PC-3 (cell line): ENCODE data around the gene PDZD2. TPM values are rescaled to one million over a fixed set of nuclear protein-coding genes. Genes with fewer than 3 reads are reported as not detected.

Source experiments
- ATAC-seq: fragments of 200-7000 bp; cut with Tn5 transposase; 2 replicates; pipeline ENCODE4 v1.9.1; 2020; ENCODE audit warnings: mild to moderate bottlenecking, moderate library complexity
- BruUV-seq: library from RNA; stranded (reverse); fragments of 400-500 nt; replicated peaks from 2 replicates; lab custom pipeline; 2021; lab: Mats Ljungman, UMichigan
- CTCF ChIA-PET: fragments of 300-600 bp; sonication (Branson Sonifier 250); formaldehyde crosslinking; loops from one replicate; lab custom pipeline; 2022; ENCODE audit warnings: antibody characterized with exemption; lab: Charles Lee
- POLR2A ChIA-PET: fragments of 300-600 bp; sonication (Branson Sonifier 250); formaldehyde crosslinking; loops from one replicate; lab custom pipeline; 2022; ENCODE audit warnings: antibody characterized with exemption; ENCODE audit not compliant: unreplicated experiment; lab: Charles Lee
- DNase-seq: peaks from one replicate; pipeline ENCODE4 v3.0.0-alpha.2; 2015
- H2AFZ ChIP-seq: fragments of 300-600 bp; sonication (generic); 2 replicates; pipeline ENCODE4 v1.6.0; 2016; ENCODE audit warnings: antibody characterized with exemption, low read length
- H3F3A ChIP-seq: fragments of 300-600 bp; sonication (generic); one replicate; pipeline ENCODE4 v1.6.0; 2017; ENCODE audit warnings: antibody characterized with exemption, low read length, control low read depth, mild to moderate bottlenecking; ENCODE audit not compliant: unreplicated experiment
- H3K27ac ChIP-seq: fragments of 300-600 bp; sonication (generic); 2 replicates; pipeline ENCODE4 v1.5.1; 2016; ENCODE audit warnings: mild to moderate bottlenecking, low read length
- H3K27me3 ChIP-seq: fragments of 300-600 bp; sonication (generic); 2 replicates; pipeline ENCODE4 v1.6.1; 2016; ENCODE audit warnings: low read length, mixed read lengths
- H3K36me3 ChIP-seq: fragments of 300-600 bp; sonication (generic); 2 replicates; pipeline ENCODE4 v1.6.1; 2016; ENCODE audit warnings: low read depth, mixed run types, low read length, mixed read lengths
- H3K4me1 ChIP-seq: fragments of 300-600 bp; sonication (generic); 2 replicates; pipeline ENCODE4 v1.5.1; 2016; ENCODE audit warnings: low read length; ENCODE audit not compliant: insufficient read depth
- H3K4me2 ChIP-seq: fragments of 300-600 bp; sonication (generic); 2 replicates; pipeline ENCODE4 v1.6.0; 2016; ENCODE audit warnings: low read length
- H3K4me3 ChIP-seq: fragments of 300-600 bp; sonication (generic); 2 replicates; pipeline ENCODE4 v1.5.1; 2016; ENCODE audit warnings: mild to moderate bottlenecking, low read length, mixed read lengths
- H3K79me2 ChIP-seq: fragments of 300-600 bp; sonication (generic); 2 replicates; pipeline ENCODE4 v1.6.1; 2017; ENCODE audit warnings: low read length, mixed read lengths
- H3K9ac ChIP-seq: fragments of 300-600 bp; sonication (generic); 2 replicates; pipeline ENCODE4 v1.6.0; 2016; ENCODE audit warnings: mild to moderate bottlenecking, low read length
- H3K9me2 ChIP-seq: fragments of 300-600 bp; sonication (generic); replicated peaks from 2 replicates; pipeline ENCODE4 v1.6.1; 2016; ENCODE audit warnings: mixed run types, low read length, mixed read lengths
- H3K9me3 ChIP-seq: fragments of 300-600 bp; sonication (generic); 2 replicates; pipeline ENCODE4 v1.6.1; 2016; ENCODE audit warnings: low read length, mixed read lengths
- H4K20me1 ChIP-seq: fragments of 300-600 bp; sonication (generic); 2 replicates; pipeline ENCODE4 v1.6.1; 2016; ENCODE audit warnings: low read length, mixed read lengths
- EZH2 ChIP-seq: fragments of 300-600 bp; sonication (generic); IDR thresholded peaks from one replicate; pipeline ENCODE4 v1.6.1; 2017; ENCODE audit warnings: antibody characterized with exemption, mild to moderate bottlenecking, low read length; ENCODE audit not compliant: unreplicated experiment
- EZH2phosphoT487 ChIP-seq: fragments of 300-600 bp; sonication (generic); IDR thresholded peaks from 2 replicates; pipeline ENCODE4 v1.6.1; 2018; ENCODE audit warnings: mild to moderate bottlenecking, antibody characterized with exemption, low read length, borderline replicate concordance
- intact Hi-C: fragments of 100-400 bp; cut with micrococcal nuclease; formaldehyde crosslinking; loops from 2 replicates; pipeline ENCODE4 v1.9.0; 2023
- total RNA-seq: library from RNA; depleted of rRNA; stranded (reverse); fragments of >200 nt; gene quantifications from 2 replicates; pipeline ENCODE4 v1.2.3, GENCODE V29; 2014
- TF ChIP-seq, protein P1 (sequence below): fragments of 300-600 bp; sonication (generic); conservative IDR thresholded peaks from 2 replicates; pipeline ENCODE4 v1.5.1; 2017; ENCODE audit warnings: antibody characterized with exemption, low read depth, mild to moderate bottlenecking, low read length

PDZD2 gene
- total RNA-seq, 1 experiment from 2014 or later = 2.0 TPM

GRCh38 chr5:32131604-32132003, 492.7 kb downstream of the PDZD2 start:
- Histone ChIP-seq H3K9me3 (no peaks in the 10 kb centered on the region), H3K27me3 (no peaks in the 10 kb centered on the region), H3K9ac (no peak overlapping the region), H3K4me2 (no peak overlapping the region), H3K36me3 (peaks cover 19% of the 10 kb centered on the region), H3F3A (no peaks in the 10 kb centered on the region), H3K4me1 (no peaks in the 10 kb centered on the region), H2AFZ (no peak overlapping the region), H3K9me2 (no peaks in the 10 kb centered on the region), H3K4me3 (no peak overlapping the region), H3K27ac (no peak overlapping the region), H3K79me2 (peaks cover 17% of the 10 kb centered on the region), H4K20me1 (0 out of 2 replicates have a peak, but pooled peaks cover 5% of the 10 kb centered on the region)
- TF ChIP-seq, protein P1, sequence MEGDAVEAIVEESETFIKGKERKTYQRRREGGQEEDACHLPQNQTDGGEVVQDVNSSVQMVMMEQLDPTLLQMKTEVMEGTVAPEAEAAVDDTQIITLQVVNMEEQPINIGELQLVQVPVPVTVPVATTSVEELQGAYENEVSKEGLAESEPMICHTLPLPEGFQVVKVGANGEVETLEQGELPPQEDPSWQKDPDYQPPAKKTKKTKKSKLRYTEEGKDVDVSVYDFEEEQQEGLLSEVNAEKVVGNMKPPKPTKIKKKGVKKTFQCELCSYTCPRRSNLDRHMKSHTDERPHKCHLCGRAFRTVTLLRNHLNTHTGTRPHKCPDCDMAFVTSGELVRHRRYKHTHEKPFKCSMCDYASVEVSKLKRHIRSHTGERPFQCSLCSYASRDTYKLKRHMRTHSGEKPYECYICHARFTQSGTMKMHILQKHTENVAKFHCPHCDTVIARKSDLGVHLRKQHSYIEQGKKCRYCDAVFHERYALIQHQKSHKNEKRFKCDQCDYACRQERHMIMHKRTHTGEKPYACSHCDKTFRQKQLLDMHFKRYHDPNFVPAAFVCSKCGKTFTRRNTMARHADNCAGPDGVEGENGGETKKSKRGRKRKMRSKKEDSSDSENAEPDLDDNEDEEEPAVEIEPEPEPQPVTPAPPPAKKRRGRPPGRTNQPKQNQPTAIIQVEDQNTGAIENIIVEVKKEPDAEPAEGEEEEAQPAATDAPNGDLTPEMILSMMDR = no peak
- TF ChIP-seq EZH2 (no peak), EZH2phosphoT487 (no peak)
- intact Hi-C loops = loop anchor here (5.0 kb wide), 1 partner anchor 41 kb away; the partner anchor contains the start of gene GOLPH3
- CTCF ChIA-PET = interaction anchor here (0.5 kb wide), 1 partner anchor 39 kb away, joined by 7 read pairs; no protein-coding TSS in a partner anchor
- ATAC-seq (no peak), DNase-seq (no peak)
- no TSS peak for BruUV-seq
- POLR2A ChIA-PET = no interaction called here

- Histone ChIP-seq H3K4me2 (no peak overlapping the region), H3K9ac (no peak overlapping the region), H3F3A (no peaks in the 10 kb centered on the region), H3K9me3 (no peaks in the 10 kb centered on the region), H2AFZ (no peak overlapping the region), H3K79me2 (peaks cover 13% of the 10 kb centered on the region), H3K36me3 (peaks cover 16% of the 10 kb centered on the region), H3K27me3 (no peaks in the 10 kb centered on the region), H3K9me2 (no peaks in the 10 kb centered on the region), H3K27ac (no peak overlapping the region), H3K4me3 (no peak overlapping the region), H4K20me1 (0 out of 2 replicates have a peak, but pooled peaks cover 2% of the 10 kb centered on the region), H3K4me1 (no peaks in the 10 kb centered on the region)
- no peak for ATAC-seq
- no peak for DNase-seq
- intact Hi-C loops = loop anchor here (5.0 kb wide), 1 partner anchor 40 kb away; the partner anchor contains the start of gene GOLPH3
- ChIA-PET POLR2A (no interaction called here), CTCF (no interaction called here)
- BruUV-seq = no TSS peak
- TF ChIP-seq EZH2phosphoT487 = no peak
- TF ChIP-seq, protein P1 = no peak
- TF ChIP-seq EZH2 = no peak
Observed at GRCh38 chr5:32132757-32133156, 493.8 kb downstream of the PDZD2 start.

DNA sequence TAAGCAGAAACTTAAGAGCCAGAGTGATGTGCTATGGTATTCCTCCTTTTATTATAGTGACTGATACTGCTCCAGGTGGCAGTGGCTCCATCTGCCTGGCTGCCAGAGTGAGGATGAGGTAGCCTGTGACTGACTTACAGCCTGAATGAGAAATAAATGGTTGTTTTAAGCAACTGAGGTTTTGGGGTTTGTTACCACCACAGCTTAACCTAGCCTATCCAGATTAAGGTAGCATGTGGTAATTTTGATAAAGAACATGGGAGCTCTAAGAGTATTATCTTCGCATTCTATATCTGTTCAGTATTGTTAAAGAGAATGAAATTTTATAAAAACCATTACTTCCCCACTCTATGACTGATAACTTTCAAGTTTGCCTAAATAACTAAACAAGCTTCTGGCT, 496.2 kb downstream of the PDZD2 start:
- intact Hi-C loops = no loop called here
- no peak overlapping the region for H2AFZ ChIP-seq
- TF ChIP-seq EZH2 (no peak), EZH2phosphoT487 (no peak)
- TF ChIP-seq, protein P1 = no peak
- no peaks in the 10 kb centered on the region for H3F3A ChIP-seq
- ATAC-seq (no peak), DNase-seq (no peak)
- ChIA-PET POLR2A (no interaction called here), CTCF (interaction anchor here (0.6 kb wide), 1 partner anchor 265 kb away, joined by 3 read pairs; no protein-coding TSS in a partner anchor)
- H3K27me3 ChIP-seq = no peaks in the 10 kb centered on the region
- peaks cover 11% of the 10 kb centered on the region for H3K36me3 ChIP-seq
- no peak overlapping the region for H3K4me2 ChIP-seq
- no peak overlapping the region for H3K9ac ChIP-seq
- no peaks in the 10 kb centered on the region; the same call in 1 of the 2 replicates for H4K20me1 ChIP-seq
- no peaks in the 10 kb centered on the region for H3K9me3 ChIP-seq
- H3K79me2 ChIP-seq = peaks cover 12% of the 10 kb centered on the region; the same call in 1 of the 2 replicates
- no peak overlapping the region for H3K4me3 ChIP-seq
- no peaks in the 10 kb centered on the region for H3K4me1 ChIP-seq
- no peaks in the 10 kb centered on the region for H3K9me2 ChIP-seq
- H3K27ac ChIP-seq = no peak overlapping the region
- no TSS peak for BruUV-seq
